Colonic mucosa (tissue), 4 donors: ENCODE measurements around the gene SLC25A29. TPM values are rescaled to one million over a fixed set of nuclear protein-coding genes. Genes with fewer than 3 reads are reported as not detected.
A peak's percentile ranks its signal among the peaks of the same experiment; 100 is the strongest.

Experiments used
- DNase-seq: peaks from one replicate; pipeline ENCODE4 v3.0.0-alpha.2; 2020
- H3K27ac ChIP-seq: fragments of 200-600 bp; one replicate; pipeline ENCODE4 v1.8.0; 2021
- H3K27me3 ChIP-seq: fragments of 200-600 bp; one replicate; pipeline ENCODE4 v1.8.0; 2021
- H3K36me3 ChIP-seq: fragments of 200-600 bp; one replicate; pipeline ENCODE4 v1.8.0; 2021
- H3K4me1 ChIP-seq: fragments of 200-600 bp; one replicate; pipeline ENCODE4 v1.8.0; 2021; ENCODE audit warnings: mild to moderate bottlenecking
- H3K4me3 ChIP-seq: fragments of 200-600 bp; one replicate; pipeline ENCODE4 v1.8.0; 2021
- H3K9ac ChIP-seq, 2 donors: one replicate each; pipeline ENCODE4 v1.7.0; 2013; ENCODE audit warnings: control low read depth in 2 of 2, low read depth in 2 of 2, low read length in 2 of 2
- H3K9me3 ChIP-seq: fragments of 200-600 bp; one replicate; pipeline ENCODE4 v1.8.0; 2021
- CTCF ChIP-seq: fragments of 200-600 bp; IDR thresholded peaks from one replicate; pipeline ENCODE4 v1.8.0; 2022; ENCODE audit warnings: antibody characterized with exemption, mild to moderate bottlenecking
- intact Hi-C: fragments of 100-400 bp; cut with DNase I; formaldehyde crosslinking; loops from one replicate; pipeline ENCODE4 v1.14.1; 2022
- total RNA-seq, 2 donors: library from RNA; stranded (reverse); fragmentation: NEBNext Ultra II Directional in 1 of 2; extraction: Animal tissue kit (Norgen Biotek cat#: 25700) in 1 of 2; gene quantifications; one replicate each; pipeline ENCODE4 v1.2.1, GENCODE V29; 2021
- donor health status: healthy.
- donor health status: DM: no; HTN: no; CAD: no.
- donor health status: DM: no; HTN: no; CAD: no.

The SLC25A29 gene
- total RNA-seq, 2 donors from 2014 or later = 28.6 to 34.8 TPM

DNA sequence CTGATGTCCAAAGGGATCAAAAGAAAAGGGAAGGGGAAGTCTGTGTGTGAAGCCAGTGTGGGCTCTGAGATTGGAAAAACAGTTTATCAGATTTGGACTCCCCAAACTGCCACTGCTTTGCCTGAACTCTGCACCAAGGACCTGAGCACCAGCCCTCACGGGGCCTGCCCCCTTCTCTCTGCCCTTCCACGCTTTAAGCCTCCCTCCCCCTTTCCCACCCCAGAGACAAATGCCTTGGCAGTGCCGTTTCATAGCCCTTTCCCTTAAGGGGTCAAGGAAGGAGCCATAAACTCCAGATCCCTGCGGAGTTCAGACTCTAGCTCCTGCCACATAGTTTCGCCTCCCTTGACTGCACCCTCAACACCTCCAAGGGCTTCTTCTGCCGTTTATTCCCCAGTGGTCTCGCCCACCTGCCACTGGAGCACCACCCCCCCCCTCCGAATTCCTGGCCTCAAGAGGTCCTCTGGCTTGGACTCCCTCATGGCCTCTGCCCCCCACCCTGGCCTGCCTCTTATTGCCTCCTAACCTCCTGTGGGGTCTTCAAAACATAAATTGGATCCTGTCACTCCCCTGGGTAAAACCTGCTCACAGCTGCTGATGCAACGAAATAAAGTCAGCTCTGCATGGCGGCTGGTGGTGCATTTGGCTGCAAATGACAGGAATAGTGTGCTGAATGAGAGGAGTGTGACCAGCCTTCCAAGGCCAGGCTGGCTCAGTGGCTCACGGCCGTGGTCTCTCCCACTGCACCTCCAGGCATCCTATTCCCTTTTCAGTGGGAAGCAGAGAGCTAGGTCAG lies 18.8 kb downstream of the SLC25A29 start:
- Histone ChIP-seq H3K36me3 (no peaks in the 10 kb centered on the region), H3K4me3 (no peak overlapping the region), H3K27ac (no peak overlapping the region), H3K4me1 (peaks cover 3% of the 10 kb centered on the region), H3K9ac (no peak overlapping the region), H3K27me3 (no peaks in the 10 kb centered on the region), H3K9me3 (no peaks in the 10 kb centered on the region)
- DNase-seq = no peak
- TF ChIP-seq CTCF = no peak
- intact Hi-C loops = no loop called here

DNA sequence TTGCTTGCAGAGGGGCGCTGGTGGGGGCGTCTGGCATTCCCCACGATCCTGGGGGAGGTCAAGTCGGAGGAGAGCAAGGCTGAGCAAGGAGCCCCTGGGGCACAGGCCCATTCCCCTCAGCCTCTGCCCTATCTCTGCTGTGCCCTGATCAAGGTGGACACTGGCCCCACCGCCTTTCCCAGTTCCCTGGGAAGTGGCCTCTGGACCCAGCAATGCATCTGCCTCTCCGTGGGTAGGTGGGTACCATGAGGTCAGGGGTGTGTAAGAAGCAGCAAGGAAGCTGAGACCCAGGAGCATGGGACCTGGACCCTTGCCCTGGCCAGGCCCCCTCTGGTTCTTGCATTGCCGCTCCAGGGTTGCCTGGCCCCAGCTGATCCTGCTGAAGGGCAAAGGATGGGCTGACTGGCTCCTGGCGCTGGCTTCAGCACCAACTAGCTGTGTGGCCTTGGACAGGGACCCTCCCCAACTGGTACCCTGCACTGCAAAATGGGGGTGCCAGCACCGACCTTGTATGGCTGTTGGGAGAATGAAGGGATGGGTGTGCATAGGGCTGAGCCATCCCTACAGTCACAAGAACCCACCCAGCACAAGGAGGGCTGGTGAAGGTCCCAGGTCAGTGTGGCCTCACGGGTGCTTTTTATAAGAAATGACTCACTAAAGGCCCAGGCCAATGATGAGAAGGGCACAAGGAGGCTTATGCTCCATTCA lies 19.6 kb downstream of the SLC25A29 start:
- intact Hi-C loops = no loop called here
- Histone ChIP-seq H3K36me3 (no peaks in the 10 kb centered on the region), H3K4me3 (no peak overlapping the region), H3K9ac (no peak overlapping the region), H3K27ac (no peak overlapping the region), H3K9me3 (no peaks in the 10 kb centered on the region), H3K27me3 (no peaks in the 10 kb centered on the region), H3K4me1 (peaks cover 3% of the 10 kb centered on the region)
- TF ChIP-seq CTCF = no peak
- no peak for DNase-seq

DNA sequence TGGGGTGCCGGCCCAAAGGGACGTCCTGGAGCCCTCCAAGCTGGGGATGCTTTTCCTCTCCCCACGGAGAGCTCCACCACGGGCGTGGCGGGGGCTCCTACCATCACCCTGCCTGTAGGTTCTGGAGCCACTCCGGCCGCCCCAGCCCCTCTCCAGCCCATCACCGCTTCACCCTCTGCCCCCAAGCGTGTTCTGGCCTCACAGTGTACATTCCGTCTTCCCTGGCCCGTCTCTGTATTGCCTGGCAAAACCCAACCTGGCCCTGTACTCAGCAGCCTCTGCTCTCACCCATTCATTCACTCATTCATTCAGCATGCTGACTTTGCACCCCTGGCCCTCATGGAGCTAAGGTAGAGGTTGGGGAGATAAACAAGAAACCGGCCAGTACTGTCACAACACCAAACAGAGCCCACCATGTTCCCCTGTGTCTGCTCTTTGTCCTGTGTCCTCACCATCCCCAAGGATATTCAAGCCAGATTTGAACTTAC lies 20.3 kb downstream of the SLC25A29 start:
- DNase-seq = no peak
- no peak for TF ChIP-seq CTCF
- Histone ChIP-seq H3K9ac (peak overlapping the region; percentile 63 to 98), H3K9me3 (no peaks in the 10 kb centered on the region), H3K4me3 (peak overlapping the region; percentile 81), H3K4me1 (peaks cover 3% of the 10 kb centered on the region), H3K27ac (peak overlapping the region; percentile 85), H3K27me3 (no peaks in the 10 kb centered on the region), H3K36me3 (no peaks in the 10 kb centered on the region)
- intact Hi-C loops = no loop called here

GRCh38 chr14:100285021-100285912 lies 21.0 kb downstream of the SLC25A29 start:
- peak overlapping the region; percentile 85 for H3K27ac ChIP-seq
- peak overlapping the region; percentile 81 for H3K4me3 ChIP-seq
- intact Hi-C loops = no loop called here
- H3K27me3 ChIP-seq = no peaks in the 10 kb centered on the region
- no peaks in the 10 kb centered on the region for H3K36me3 ChIP-seq
- H3K9me3 ChIP-seq = no peaks in the 10 kb centered on the region
- peaks cover 3% of the 10 kb centered on the region for H3K4me1 ChIP-seq
- peak; percentile 71 for DNase-seq
- TF ChIP-seq CTCF = peak; percentile 92
- H3K9ac ChIP-seq = peak overlapping the region; percentile 63 to 98
